Renal cortex interstitium (tissue), 11 donors: ENCODE results near the gene GMPR2. TPM values are rescaled to one million over a fixed set of nuclear protein-coding genes. Genes with fewer than 3 reads are reported as not detected.

Experiments used
- DNase-seq, 11 donors: peaks; one replicate each; pipeline ENCODE4 v3.0.0-alpha.2; 2013; ENCODE audit warnings: low read depth in 9 of 11, low spot score in 4 of 11; ENCODE audit errors: extremely low read depth in 1 of 11
- polyA plus RNA-seq, 3 donors: library from polyadenylated mRNA; unstranded; fragments of 120-200 nt; gene quantifications; one replicate each; pipeline ENCODE4 v1.2.1, GENCODE V29; 2013; ENCODE audit not compliant: insufficient read length in 3 of 3

GMPR2 gene
- polyA plus RNA-seq, 3 donors = 107 to 128 (median 115) TPM

GRCh38 chr14:24256960-24257359, 24.2 kb downstream of the GMPR2 start:
- no peak for DNase-seq

GRCh38 chr14:24258119-24258518, 25.4 kb downstream of the GMPR2 start:
- DNase-seq = no peak

- DNase-seq = no peak
Observed at GRCh38 chr14:24258548-24259265, 26.0 kb downstream of the GMPR2 start.

GRCh38 chr14:24259282-24260025, 26.7 kb downstream of the GMPR2 start:
- peak in 1 of 11 donors; percentile 5 for DNase-seq

- DNase-seq = no peak
Observed at GRCh38 chr14:24260026-24260779, 27.5 kb downstream of the GMPR2 start.

- no peak for DNase-seq
Observed at GRCh38 chr14:24260780-24261157, 28.0 kb downstream of the GMPR2 start.

GRCh38 chr14:24261256-24261968, 28.7 kb downstream of the GMPR2 start:
- no peak for DNase-seq

GRCh38 chr14:24261969-24262327, 29.2 kb downstream of the GMPR2 start:
- DNase-seq = no peak

GRCh38 chr14:24262821-24263733, 30.3 kb downstream of the GMPR2 start, which contains the start of gene TGM1:
TGM1 (minus strand) TSS chr14:24263177; CDS start chr14:24262352, 825 bp downstream.
- no peak for DNase-seq

- no peak for DNase-seq
Observed at GRCh38 chr14:24263848-24264247, 31.1 kb downstream of the GMPR2 start.

GRCh38 chr14:24264298-24264697, 31.6 kb downstream of the GMPR2 start:
- no peak for DNase-seq

- no peak for DNase-seq
Observed at GRCh38 chr14:24266344-24267244, 33.9 kb downstream of the GMPR2 start.

- no peak for DNase-seq
Observed at GRCh38 chr14:24267516-24267915, 34.8 kb downstream of the GMPR2 start.

- DNase-seq = no peak
Observed at GRCh38 chr14:24268225-24268624, 35.5 kb downstream of the GMPR2 start.

GRCh38 chr14:24269368-24269767, 36.6 kb downstream of the GMPR2 start:
- no peak for DNase-seq

- no peak for DNase-seq
Observed at GRCh38 chr14:24269910-24270536, 37.3 kb downstream of the GMPR2 start.
